Measurements from ENCODE around the gene PDE11A. TPM values are rescaled to one million over a fixed set of nuclear protein-coding genes. Genes with fewer than 3 reads are reported as not detected.

The PDE11A gene
- total and polyA plus RNA-seq, 2 experiments from 2014 or later, result 0.08 to 0.73 TPM

GRCh38 chr2:178115271-178115670 is 42.7 kb upstream of the PDE11A start:
- DNase-seq (ENCODE audit: low spot score), result no peak
- H3K4me1 ChIP-seq (ENCODE audit: insufficient read depth), result no peaks in the 10 kb centered on the region
- H3F3A ChIP-seq (replicated peaks; ENCODE audit: low read depth), result no peaks in the 10 kb centered on the region
- H3K4me3 ChIP-seq, result no peak overlapping the region
- H3K36me3 ChIP-seq (ENCODE audit: insufficient read depth), result no peaks in the 10 kb centered on the region
- H3K79me2 ChIP-seq (replicated peaks; ENCODE audit: insufficient read depth), result peaks cover 9% of the 10 kb centered on the region; the same call in 1 of the 2 replicates
- Mint-ChIP-seq H3K4me3 (no peak overlapping the region), H3K36me3 (ENCODE audit: low read depth) (no peaks in the 10 kb centered on the region), H3K4me1 (0 out of 3 replicates have a peak, but pooled peaks cover 3% of the 10 kb centered on the region), H3K27ac (no peak overlapping the region), H3K27me3 (ENCODE audit: insufficient read depth, low read depth, poor library complexity) (peaks cover 6% of the 10 kb centered on the region), H3K9me3 (no peaks in the 10 kb centered on the region)
- no peaks in the 10 kb centered on the region for H4K20me1 ChIP-seq (replicated peaks; ENCODE audit: insufficient read depth)
- H3K27ac ChIP-seq (ENCODE audit: low read depth), result no peak overlapping the region
- H3K9me2 ChIP-seq (ENCODE audit: insufficient read depth), result no peaks in the 10 kb centered on the region
- no peak overlapping the region for H3K4me2 ChIP-seq
- no peak for ATAC-seq
- no peak for TF ChIP-seq NANOG (IDR thresholded peaks at IDR 0.05; ENCODE audit: borderline replicate concordance)
- H2AFZ ChIP-seq, result no peak overlapping the region
- no peaks in the 10 kb centered on the region for H3K27me3 ChIP-seq (ENCODE audit: insufficient read depth)

GRCh38 chr2:178114462-178114861 is 41.9 kb upstream of the PDE11A start:
- peaks cover 9% of the 10 kb centered on the region; the same call in 1 of the 2 replicates for H3K79me2 ChIP-seq (replicated peaks; ENCODE audit: insufficient read depth)
- H3K4me3 ChIP-seq, result no peak overlapping the region
- no peak for DNase-seq (ENCODE audit: low spot score)
- Mint-ChIP-seq H3K4me1 (0 out of 3 replicates have a peak, but pooled peaks cover 3% of the 10 kb centered on the region), H3K4me3 (no peak overlapping the region), H3K9me3 (no peaks in the 10 kb centered on the region), H3K27ac (no peak overlapping the region), H3K36me3 (ENCODE audit: low read depth) (no peaks in the 10 kb centered on the region), H3K27me3 (ENCODE audit: insufficient read depth, low read depth, poor library complexity) (peaks cover 6% of the 10 kb centered on the region)
- ATAC-seq, result no peak
- no peaks in the 10 kb centered on the region for H3K27me3 ChIP-seq (ENCODE audit: insufficient read depth)
- H3K4me1 ChIP-seq (ENCODE audit: insufficient read depth), result no peaks in the 10 kb centered on the region
- H4K20me1 ChIP-seq (replicated peaks; ENCODE audit: insufficient read depth), result no peaks in the 10 kb centered on the region
- H3F3A ChIP-seq (replicated peaks; ENCODE audit: low read depth), result no peaks in the 10 kb centered on the region
- H3K9me2 ChIP-seq (ENCODE audit: insufficient read depth), result no peaks in the 10 kb centered on the region
- H2AFZ ChIP-seq, result no peak overlapping the region
- H3K4me2 ChIP-seq, result no peak overlapping the region
- H3K36me3 ChIP-seq (ENCODE audit: insufficient read depth), result no peaks in the 10 kb centered on the region
- no peak overlapping the region for H3K27ac ChIP-seq (ENCODE audit: low read depth)
- TF ChIP-seq CTCF (conservative IDR thresholded peaks at IDR 0.05; ENCODE audit: low read depth in 2 of 2) (no peak), EZH2 (IDR thresholded peaks at IDR 0.05; ENCODE audit: low read depth, unreplicated experiment) (no peak), JUNB (IDR thresholded peaks at IDR 0.05; ENCODE audit: unreplicated experiment) (no peak), ETS1 (IDR thresholded peaks at IDR 0.05) (no peak), STAT1 (IDR thresholded peaks at IDR 0.05; ENCODE audit: unreplicated experiment) (no peak), ZNF462 (CRISPR knock-in tag; IDR thresholded peaks at IDR 0.05) (no peak), NANOG (IDR thresholded peaks at IDR 0.05; ENCODE audit: borderline replicate concordance) (no peak), ZNF331 (CRISPR knock-in tag; IDR thresholded peaks at IDR 0.05; ENCODE audit: low read depth) (no peak), ZNF114 (CRISPR knock-in tag; IDR thresholded peaks at IDR 0.05) (no peak), CREB1 (CRISPR knock-in tag; IDR thresholded peaks at IDR 0.05; ENCODE audit: low read depth) (no peak)
